Activated CD8-positive, alpha-beta memory T cell treated with anti-CD3 and anti-CD28 coated beads for 1 hour (primary cell): ENCODE data around the gene IQSEC1.
A peak's percentile ranks its signal among the peaks of the same experiment; 100 is the strongest.

Experiments
- DNase-seq, 2 donors: peaks; one replicate each; pipeline ENCODE4 v3.0.0-alpha.2; 2020; ENCODE audit warnings: low read depth in 1 of 2; ENCODE audit errors: extremely low read depth in 1 of 2

IQSEC1 gene

DNA sequence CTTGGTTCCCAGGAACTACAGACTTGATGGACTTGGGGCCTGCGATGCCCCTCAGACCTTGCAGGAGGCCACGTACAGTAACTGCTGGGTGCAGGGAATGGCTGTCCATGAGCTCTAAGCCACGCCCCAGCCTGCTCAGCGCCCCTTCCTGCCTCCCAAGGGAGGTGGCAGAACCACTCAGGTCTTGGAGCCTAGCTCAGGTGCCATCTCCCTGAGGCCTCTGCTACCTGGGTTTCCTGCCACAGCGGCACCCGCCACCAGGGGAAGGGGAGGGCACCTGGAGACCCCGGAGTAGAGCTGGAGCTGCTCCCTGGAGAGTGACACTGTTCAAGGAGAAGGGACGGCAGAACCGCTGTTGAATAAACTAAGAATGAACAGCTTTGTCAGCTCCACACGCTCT lies 154.0 kb downstream of the IQSEC1 start:
- DNase-seq: no peak

DNA sequence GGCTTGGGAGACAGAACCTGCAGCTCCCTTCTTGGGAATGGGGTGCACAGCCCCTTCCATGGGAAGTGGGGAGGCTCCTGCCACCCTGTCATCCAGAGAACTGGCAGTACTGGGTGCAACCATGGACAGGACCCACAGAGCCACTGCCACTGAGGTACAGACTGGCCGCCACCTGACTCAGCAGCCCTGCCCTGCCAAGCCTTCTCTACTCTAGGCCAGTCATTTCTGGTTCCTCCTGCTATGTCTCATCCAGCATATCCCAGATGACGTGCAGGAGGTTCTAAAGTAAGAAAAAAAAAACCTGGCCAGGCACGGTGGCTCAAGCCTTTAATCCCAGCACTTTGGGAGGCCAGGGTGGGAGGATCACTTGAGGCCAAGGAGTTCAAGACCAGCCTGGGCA lies 155.0 kb downstream of the IQSEC1 start:
- no peak for DNase-seq

DNA sequence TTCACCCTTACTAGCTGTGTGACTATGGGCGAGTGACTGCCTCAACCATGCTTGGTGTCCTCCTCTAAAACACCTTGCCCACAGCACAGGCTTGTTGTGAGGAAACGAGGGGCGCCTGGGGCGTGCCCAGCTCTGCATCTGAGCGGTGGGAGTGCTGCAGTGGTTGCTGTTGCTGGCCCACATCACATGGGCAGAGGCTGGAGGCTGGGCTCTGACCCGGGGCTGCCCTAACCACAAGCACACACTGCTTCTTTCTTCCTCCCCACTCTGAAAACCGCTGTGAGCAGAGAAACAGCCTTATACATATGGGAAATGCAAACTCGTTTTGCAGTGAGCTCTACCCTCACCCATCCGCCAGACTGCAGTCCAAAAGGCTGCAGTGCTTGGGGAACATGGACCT lies 157.1 kb downstream of the IQSEC1 start:
- DNase-seq: peak in 1 of 2 donors; percentile 8

DNA sequence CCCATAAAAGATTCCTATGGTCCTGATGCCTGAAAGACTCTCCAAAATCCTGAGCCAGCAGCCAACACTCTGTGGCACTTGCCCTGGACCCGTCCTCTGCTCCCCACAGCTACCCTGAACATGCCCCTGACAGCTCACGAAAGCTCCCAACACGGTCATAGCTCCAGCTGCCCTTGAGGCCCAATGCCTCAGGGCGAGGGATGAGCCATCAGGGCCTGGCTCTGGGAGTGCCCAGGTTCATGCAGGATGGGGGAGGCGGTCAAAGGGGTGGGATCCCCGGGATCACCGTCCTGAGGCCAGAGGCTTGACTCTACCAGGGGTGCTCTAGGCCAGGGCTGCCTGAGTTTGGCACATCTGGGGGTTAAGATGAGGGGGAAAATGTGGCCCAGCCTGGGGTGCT lies 159.1 kb downstream of the IQSEC1 start:
- DNase-seq: no peak

DNA sequence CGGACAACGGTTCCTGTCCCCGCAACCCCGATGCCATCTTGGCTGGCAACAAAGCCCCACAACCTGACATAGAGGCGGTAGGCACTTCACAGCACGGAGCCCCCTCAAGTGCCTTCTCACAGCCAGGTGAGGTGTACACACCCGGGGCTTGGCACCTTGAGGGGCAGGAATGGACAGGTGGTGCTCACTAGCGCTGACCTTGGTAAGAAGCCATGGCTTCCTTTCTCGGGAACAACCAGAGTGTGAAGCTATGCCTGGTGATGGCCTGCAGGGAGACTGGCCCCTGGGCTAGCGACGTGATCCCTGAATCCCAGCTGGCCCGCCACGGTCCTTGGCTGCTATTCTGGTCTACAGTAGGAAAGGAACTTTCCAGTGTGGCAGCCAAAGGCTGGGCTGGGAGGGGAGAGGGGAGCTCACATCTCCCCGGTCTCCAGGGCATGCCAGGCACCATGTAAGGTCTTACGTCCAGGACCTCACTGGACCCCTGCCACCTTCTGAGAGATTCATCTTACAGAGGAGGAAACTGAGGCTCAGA lies 161.3 kb downstream of the IQSEC1 start:
- DNase-seq: no peak

DNA sequence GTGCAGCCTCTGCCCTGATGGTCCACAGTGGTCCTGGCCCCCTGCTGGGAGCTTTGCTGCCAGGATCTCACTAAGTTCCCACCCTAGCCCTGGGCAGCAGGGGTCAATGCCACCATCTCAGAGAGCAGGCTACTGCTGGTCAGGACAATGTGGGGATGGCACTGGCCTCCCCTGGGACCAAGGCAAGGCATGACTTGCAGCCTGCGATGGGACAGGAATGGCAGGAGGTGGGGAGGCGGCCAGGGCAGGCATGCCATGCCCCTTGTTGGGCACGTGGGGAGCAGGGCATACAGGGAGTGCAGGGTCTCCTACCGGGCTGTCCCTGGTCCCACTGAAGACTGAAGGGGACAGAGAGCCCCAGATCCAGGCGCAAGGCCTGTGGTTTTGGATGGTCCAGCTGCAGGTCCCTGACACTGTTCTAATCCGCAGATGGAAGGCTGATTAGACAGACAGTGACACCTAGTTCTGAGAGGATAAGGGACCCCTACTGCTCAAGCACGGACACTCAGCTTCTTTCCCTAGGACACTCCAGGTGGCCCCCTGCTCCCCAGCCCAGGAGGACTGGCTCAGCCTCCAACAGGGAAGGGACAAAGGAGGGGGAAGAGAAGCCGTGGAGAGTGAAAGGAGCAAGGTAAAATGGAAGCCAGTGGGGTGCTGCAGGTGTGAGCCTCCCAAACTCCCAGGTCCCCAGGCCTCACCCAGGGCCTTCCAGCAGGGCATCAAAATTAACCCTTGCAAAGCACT lies 162.7 kb downstream of the IQSEC1 start:
- no peak for DNase-seq

DNA sequence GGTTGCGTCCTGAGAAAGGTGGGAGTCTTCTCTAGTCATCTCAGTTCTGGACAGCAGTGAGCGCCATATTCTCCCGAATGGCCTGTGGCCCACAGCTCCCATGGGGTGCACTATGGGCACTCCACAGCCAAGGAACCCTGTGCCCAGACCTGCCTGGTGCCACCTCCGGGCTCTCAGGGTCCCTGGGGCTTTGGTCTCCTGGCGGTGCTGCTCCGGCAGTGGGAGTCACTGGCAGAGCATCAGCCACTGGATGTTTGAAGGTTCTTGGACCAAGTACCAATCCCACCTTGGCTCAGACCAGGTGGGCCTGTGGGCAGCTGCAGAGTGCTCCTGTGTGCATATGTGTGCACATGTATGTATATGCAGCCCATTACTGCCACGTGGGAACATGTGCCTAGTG lies 163.5 kb downstream of the IQSEC1 start:
- DNase-seq: no peak

DNA sequence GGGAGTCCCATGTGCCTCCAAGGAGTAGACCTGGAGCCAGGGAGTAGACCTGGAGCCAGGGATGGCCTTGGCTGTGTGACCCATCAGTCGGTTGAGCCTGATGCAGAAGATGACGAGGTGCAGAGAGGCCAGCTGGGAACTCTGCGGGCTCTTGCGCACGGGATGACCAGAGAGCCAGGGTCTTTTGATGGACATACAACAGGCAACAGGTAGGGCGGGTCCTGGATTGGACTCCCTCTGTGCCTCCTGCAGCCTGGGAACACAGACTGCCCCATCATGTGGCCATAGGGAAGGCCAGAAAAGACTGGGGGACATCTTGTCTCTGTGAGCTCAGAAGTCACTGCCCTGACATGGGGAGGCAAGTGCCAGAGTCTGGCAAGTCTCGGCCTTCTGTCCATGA lies 164.4 kb downstream of the IQSEC1 start:
- DNase-seq: no peak

DNA sequence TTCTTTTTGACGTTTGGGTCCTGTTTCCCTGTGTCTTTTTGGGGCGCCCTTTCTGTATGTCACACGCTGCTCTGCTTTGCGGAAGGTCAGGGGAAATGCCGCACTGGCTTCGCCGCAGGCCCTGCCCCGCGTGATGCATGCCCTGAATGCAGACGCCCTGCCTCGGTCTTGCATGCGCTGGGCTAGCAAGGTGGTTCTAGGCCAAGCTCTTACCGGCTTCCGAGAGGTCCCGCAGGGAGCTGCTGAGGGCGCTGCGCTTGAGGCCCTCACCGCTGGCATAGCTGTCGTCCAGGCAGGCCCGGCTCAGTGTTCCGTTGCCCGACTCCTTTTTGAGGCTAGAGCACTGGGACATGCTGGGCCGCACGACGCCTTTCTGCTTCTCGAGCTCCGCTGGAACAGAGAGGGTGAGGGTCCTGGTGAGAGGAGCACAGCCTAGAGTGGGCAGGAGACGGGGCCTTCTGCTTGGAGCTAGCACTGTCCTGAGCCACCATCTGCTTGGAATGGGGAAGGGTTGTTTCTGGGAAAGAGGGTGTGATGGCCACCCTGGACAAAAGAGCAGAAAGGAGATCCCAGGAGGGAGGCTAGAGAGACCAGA lies 165.0 kb downstream of the IQSEC1 start:
- DNase-seq: no peak

DNA sequence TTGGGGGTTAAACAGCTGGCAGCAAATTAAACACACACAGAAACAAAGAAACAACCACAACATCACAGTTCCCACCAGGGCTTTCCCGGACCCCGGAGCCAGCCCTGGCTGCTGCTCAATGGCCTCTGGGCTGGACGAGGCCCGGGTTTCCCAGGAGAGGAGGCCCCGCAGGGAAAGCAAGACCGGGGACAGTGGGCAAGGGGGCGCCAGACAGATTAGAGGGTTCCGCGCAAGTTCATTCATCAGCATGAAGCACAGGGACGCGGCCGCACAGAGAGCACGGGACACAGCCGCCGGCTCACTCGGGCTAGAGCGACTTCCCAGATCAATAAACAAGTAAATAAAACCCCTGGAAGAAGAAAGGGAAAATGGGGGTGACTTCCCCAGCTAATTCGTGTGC lies 165.5 kb downstream of the IQSEC1 start:
- no peak for DNase-seq

DNA sequence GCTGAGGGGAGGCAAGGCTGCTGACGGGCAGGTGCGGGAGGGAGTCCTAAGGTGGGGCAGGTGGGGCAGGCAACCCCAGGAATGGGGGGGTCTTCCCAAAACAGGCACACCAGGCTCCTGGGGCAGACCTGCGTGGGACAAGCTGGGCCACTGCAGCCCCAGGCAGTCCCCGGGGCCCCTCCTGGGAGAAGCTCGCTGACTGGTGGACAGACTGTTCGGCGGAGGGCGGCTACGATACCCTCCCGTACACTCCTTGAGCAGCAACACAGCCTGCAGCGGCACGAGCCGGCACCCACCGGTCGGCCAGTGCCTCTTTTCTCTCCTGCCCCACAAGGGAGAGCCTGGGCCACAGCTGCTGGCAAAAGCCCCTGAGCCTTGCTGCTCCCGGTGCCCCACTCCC lies 165.9 kb downstream of the IQSEC1 start:
- no peak for DNase-seq

DNA sequence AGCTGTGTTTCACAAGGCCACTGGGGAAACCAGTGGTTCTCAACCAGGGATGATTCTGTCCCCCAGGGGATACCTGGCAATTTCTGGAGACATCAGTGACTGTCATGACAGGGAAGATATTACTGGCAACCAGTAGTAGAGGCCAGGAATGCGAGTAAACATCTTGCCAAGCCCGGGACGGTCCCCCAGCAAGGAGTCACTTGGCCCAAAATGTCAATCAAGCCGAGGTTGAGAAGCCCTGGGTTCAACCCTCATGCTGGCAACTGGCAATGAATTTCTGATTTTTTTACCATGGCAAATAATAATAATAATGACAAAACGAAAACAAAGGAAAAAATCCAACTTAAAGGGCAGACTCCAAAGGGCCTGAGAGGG lies 166.3 kb downstream of the IQSEC1 start:
- DNase-seq: no peak

DNA sequence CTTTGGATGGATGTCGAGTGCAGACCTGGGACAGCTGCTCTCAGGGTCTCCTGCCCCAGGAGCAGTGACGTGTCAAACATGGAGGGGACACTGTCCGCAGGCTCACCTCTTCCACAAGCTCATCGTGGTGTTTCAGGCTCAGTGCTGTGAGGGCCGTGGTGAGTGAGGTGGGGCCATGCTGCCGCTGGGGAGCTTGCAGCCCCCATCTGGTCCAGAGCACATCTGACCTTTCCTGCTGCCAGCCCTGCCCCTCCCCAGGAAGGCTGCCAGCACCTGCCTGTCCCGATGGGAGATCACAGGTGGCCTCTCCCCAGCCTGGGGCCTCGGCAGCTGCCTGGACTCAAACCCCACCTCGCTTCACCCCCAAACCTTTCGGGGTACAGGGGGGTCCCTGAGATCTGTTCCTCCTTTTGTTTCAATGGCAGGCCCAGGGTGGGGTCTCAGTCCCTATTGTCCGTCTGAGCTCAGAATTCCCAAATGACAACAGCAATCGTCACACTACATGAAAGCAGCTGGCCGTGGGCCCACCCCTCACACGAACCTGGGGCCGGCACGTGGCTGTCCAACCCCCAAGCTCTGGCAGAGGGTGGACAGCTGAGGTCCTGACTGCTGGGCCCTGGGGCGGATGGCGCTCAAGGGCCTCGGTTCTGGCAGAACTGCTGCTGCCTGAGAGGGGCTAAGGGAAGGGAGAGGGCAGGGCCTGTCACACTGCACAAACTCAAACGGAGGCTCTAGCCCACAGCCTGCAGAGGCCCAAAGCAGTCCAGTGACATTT lies 166.9 kb downstream of the IQSEC1 start:
- DNase-seq: no peak

DNA sequence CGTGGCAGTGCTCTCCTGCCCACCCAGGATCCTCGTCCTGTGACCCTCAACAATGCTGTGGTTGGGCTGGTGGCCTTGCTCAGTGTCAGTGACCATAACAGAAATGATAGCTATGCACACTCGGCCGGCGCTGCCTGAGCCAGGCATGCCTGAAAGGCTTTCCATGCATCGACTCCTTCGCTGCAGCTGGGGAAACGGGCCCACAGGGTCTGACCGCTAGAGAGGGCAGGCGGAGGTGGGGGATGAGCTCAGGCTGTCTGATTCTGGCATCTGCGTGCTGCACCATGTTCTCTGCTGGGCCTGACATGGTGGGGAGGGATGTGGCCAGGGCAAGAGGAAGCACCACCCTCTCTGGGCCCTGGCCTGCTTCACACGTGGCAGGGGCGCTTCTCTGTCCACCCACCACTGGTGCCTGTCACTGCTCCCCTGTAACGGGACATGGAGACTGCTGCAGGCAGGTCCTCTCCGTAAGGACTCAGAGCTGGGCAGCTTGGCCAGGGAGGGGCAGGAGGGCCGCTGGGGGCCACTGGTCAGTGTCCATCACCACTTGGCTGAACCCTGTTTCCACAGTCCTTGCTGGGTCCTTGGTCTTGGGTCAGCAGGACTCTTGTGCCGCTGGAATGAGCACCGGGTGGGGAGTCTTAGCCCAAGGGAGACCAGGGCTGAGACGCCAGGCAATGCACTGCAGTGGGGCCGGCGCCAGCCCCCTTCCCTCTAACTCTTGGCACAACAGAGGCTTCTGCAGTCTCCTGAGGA lies 167.7 kb downstream of the IQSEC1 start:
- DNase-seq: no peak

DNA sequence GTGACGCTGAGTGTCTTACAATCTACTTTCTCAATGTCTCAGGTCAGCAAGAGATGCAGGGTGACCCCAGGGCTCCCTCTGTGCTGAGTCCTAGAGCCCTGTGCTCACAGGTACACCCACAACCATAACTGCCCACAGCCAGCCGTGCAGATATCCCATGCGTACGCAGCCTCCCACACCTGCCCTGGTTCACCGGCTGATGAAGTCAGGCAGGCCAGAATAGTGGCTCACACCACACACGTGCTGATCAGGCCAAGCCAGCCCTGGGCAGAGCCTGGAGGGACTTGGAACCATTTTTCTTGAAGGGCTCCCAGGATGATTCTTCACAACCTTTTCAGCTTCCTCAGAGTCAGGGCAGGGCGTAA lies 168.3 kb downstream of the IQSEC1 start:
- no peak for DNase-seq

DNA sequence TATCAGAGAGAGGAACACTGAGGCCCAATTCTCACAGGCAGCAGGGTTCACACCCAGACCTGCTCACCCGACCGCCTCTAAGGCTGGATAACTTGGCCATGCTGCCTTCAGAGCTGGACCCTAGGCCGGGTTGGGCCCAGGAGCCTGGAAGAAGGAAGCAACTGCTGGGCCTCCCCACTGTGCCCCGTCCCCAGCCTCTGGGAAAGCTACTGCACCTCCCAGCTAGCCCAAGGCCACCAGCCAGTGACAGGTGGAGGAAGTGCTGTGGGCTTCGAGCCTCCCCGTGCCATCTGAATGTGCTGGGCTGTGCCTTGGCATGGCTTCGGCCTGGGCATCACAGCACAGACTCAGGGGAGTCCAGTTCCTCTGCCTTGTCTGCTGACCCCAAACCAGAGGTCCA lies 169.3 kb downstream of the IQSEC1 start:
- DNase-seq: no peak

DNA sequence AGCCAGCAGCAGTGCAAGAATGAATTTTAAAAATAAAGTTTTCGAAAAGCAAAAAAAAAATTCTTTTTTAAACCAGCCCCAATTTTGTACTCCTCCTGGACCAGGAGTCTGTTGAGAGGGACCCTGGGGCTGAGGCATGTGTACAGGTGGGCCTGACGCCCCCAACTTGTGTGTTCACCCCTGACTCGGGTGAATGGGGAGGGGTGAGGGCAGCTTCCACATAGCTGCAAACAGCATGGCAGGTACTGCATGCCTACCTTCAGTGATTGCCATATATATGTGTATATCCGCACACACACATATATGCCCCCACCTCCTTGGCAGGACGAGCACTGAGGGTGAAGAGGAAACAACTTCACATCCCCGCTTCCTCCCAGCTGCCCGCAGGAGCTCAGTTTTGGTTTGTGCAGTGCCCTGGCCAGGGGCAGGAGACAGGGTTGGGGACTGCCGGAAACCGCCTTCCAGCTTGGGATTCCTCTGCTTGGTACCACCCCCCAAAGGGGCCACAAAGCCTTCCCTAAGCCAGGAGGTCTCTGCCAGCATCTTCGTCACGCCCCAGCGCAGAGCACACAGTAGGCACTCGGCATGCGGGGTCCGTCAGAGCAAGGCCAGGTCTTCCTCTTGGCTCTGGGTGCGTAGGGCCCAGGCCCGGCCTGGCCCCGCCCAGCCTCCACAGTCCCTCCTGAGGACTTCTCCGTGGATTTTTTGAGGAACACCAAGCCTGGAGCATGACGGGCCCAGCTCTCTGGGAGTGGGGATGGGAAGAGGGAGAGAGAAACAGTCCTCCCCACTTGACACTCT lies 170.0 kb downstream of the IQSEC1 start:
- DNase-seq: no peak

DNA sequence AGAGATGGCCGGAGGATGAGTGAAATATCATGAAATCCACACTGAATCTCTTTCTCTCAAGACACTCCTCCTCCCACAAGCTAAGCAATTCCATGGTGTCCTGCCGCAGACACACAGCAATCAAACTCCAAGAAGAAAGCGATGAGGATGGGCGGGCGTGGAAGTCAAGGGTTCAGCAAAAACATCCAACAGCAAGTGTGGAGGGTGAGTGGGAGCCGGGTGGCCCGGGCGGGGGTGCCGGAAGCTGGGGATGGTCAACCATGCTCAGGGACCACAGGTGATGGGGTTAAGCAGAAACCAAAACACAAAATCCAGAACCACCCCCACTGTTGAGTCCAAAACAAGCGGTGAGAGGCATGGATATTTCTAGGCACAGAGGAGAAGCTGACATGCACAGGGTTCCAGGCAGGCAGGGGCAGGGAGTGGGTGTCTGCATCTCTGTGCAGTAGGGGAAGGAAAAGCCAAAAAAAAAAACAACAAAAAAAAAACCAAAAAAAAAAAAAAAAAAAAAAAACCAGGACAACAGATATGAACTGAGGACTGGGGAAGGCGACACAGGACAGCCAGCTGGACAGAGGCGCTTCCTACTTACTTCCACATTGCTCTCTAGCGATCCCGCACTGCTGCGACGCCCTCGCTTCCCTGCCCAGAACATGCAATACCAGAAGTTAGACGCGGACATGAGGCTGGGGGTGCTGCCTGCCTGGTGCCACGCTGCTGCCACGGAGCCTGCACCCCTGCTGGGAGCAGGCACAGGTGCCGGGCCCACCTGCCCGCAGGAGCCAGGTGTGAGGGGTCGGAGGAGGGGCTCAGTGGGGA lies 170.8 kb downstream of the IQSEC1 start:
- DNase-seq: no peak

DNA sequence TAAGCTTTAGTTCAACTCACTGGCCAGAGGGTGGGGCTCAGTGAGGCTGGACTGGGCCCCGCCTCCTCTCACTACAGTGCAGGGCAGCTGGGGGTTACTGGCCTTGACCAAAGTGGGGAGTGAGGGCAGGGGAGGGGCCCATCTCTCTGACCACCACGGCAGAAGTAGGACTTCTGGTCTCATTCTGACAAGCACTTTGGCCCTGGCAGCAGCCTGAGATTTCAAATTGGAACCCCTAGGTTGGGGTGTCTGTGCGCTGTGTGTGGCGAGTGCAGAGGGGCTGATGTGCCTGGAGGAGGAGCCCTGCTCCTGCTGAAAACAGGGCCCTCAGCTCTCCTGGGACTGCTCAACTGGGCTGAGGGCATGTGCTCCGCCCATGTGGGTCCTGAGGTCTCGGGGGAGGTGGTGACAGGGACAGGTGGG lies 171.6 kb downstream of the IQSEC1 start:
- DNase-seq: no peak
